GM03348 (cell line): ENCODE data around the gene RUSF1.
A peak's percentile ranks its signal among the peaks of the same experiment; 100 is the strongest.
"Not testable (repeated sequence)": the region's sequence is repeated elsewhere in the genome, so short reads cannot be mapped to it uniquely, and the experiment has no call there.

ENCODE experiments used
- DNase-seq: peaks from one replicate; pipeline ENCODE4 v3.0.0; 2012; ENCODE audit warnings: low spot score

Gene RUSF1

DNA sequence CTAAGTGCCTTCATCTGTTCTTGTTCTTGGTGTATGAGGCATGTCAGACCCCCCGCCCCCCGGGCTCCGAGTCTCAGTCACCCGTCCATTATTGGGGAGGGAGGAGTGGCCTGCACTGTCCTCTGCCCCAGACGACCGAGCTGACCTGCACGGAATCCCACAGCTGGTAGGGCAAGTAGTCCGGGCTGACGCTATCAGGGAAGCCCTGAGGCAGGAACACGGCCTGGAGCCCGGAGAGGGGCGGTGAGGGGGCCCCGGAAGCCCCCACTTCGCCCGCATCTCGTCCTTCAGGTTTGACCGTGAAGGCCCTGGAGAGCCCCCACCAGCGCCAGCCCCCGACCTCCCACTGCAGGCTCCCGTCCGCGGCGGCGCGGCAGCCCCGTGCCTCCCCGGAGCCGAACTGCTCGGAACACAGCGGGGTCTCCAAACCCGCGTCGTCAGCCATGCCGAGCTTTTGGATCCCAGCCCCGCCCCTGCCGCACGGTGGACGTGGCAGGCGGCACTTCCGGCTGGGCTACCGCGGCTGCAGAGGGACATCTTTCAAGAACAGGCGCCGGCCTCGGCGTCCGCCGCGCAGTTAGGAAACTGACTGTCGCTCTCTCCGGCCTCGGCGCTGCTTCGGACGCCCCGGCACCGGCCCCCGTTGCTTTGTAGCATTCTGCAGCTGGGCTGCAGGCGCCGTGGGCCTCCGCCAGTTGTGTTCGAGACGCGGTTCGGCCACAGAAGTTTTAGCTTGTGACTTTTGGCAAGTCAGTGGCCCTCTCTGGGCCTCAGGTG lies at the start of gene RUSF1:
Gene RUSF1 (minus strand): TSS at position 463 of the 777 bp plus-strand sequence. CDS start 18 bp downstream, at position 445.
- peak; percentile 94 for DNase-seq

DNA sequence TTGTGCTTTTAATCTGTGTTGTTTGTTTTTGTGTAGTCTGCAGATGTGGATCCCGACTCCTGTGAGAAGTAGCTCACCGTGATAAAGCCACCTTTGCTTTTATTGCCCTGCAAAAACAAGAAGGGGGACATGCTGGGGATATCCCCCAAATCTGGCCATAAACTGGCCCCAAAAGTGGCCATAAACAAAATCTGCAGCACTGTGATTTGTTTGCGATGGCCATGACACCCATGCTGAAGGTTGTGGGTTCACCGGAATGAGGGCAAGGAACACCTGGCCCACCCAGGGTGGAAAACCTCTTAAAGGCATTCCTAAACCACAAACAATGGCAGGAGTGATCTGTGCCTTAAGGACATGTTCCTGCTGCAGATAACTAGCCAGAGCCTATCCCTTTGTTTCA lies 34.6 kb upstream of the RUSF1 start:
- DNase-seq, result no peak

DNA sequence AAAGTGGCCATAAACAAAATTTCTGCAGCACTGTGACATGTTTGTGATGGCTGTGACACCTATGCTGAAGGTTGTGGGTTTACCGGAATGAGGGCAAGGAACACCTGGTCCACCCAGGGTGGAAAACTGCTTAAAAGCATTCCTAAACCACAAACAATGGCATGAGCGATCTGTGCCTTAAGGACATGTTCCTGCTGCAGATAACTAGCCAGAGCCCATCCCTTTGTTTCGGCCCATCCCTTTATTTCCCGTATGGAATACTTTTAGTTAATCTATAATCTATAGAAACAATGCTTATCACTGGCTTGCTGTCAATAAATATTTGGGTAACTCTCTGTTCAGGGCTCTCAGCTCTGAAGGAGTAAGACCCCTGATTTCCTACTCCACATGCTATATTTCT lies 31.6 kb upstream of the RUSF1 start:
- DNase-seq, result not testable (repeated sequence)

DNA sequence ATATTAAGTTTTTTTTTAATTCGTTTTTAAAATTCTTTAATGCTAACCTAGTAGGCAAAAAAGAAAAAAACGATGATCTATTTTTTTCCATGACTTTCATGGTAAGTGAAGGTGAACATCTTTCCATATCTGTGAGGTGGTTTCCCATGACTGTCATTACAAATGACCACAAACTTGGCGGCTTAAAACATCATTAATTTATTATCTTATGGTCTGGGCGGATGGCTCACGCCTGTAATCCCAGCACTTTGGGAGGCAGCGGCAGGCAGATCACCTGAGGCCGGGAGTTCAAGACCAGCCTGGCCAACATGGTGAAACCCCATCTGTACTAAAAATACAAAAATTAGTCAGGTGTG lies 30.0 kb upstream of the RUSF1 start:
- DNase-seq, result not testable (repeated sequence)

DNA sequence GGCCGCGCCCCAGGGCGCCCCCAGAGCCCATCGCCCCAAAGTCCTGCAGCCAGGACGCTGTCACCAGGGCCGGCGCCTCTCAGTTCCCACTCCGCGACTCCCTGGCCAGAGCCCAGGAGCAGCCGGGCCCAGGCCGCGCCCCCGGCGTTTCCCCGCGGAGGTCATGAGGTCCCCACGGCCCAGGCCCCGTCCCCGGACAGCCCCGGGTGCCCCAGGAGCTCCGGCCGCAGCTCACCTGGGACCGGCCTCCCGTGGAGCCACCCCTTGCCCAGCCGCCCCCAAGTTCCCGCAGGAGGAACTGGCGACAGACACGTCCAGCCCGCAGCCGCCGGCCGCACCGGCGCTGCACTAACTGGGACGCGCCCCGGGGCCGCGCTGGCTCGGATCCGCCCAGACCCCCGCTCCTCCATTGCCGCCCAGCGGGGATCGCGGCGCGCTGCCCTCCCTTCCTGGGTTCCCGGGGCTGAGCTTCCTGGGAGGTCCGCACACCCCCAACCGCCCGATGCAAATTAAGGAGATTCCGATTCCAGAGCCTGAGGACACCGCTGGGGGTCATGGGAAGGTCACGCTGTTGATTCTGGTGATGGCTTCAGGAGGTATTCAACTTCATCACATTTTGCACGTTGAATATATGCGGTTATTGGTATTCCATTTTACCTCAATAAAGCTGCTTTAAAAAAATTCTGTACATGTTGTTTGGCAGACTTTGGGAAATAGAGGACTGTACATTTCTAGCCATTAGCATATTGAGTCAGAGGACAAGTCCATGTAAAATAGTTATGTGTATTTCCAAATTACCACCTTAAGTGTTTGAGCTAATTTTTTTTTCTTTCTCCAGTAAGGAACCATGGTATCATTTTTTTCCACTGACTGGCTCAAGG lies 29.4 kb upstream of the RUSF1 start:
- no peak for DNase-seq

DNA sequence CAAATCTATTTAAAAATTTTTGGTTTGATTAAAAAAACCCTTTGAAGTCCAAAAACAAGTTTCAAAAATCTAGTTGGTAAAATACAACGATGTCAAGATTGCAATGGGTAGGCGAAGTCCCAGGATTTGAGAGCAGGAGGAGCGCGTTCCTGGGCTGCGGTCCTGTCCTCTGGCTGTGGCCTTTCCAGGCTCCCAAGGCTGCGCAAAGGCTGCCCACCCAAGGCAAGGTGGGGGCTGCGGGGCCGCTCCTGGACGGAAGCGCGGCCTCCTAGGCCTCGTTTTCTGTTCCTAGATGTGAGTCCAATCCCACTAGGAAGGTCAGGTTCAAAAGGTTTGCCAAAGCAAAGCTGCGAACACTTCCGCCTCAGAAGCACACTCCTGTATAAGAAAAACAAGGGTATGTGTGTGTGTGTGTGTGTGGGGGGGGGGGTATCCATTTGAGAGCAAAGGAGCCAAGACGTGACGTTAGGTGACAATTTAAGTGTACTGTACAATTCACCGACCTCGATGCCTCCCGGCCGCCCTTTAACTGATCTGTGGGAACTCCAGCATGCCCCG lies 28.7 kb upstream of the RUSF1 start:
- no peak for DNase-seq

DNA sequence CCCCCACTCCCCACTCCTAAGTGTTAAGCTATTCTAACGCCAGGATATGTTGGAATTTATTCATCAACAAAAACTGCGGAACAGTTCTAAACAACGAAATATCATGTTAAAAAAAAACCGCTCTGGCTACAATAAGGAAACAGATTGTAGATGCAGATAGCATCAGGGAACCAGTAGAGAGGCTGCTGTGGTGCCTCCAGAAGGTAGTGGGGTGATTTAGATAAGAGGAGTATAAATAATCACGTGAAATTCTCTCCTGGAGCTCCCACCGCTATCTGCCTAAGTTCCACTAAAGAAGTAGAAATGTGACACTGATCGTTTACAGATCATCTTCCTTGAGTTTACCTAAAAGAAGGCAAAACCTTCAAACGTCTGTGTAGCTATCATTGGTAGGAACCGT lies 27.5 kb upstream of the RUSF1 start:
- DNase-seq, result no peak

DNA sequence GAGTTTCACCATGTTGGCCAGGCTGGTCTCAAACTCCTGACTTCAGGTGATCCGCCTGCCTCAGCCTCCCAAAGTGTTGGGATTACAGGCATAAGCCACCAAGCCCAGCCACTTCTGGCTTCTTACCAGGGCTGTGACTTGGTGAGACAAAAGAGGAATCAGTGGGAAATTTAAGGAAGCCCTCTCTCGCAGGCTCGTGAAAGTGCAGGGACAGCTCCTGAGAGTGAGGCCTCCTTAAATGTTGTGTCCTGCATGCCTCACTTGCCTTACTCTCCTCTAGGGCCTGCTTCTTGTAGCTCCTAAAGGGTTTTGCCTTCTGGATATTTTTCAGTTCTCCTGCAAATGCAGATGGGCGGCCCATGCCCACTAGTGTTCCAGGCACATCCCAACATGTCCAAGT lies 24.7 kb upstream of the RUSF1 start:
- no peak for DNase-seq

DNA sequence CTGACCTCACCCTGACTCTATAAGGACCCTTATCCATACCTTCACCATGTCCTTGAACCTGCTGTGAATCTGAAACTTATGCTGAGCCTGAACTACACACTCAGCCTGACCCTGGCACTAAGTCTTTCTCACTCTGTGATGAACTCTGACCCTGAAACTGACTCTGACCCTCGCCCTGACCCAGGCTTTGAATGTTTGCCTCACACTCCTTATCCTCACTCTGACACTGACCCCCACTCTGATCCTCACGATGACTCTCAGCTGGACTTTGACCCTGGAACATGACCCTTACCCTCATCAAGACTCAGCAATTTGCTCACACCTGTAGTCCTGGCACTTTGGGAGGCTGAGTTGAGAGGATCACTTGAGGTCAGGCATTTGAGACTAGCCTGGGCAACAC lies 23.9 kb upstream of the RUSF1 start:
- no peak for DNase-seq

DNA sequence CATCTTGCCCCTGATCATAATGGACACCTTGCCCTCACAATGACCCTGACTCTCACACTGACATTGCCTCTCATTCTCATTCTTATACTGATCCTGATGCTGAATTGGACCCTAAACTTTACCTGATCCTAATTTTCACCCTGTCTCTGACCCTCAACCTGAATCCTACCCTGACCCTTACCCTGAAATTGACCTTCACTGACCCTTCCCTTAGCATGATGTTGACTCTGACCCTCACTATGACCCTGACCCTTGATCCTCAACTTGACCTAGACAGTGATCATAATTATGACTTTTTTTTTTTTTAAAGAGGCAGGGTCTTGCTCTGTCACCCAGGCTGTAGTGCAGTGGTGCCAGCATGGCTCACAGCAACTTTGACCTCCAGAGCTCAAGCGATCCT lies 22.9 kb upstream of the RUSF1 start:
- DNase-seq, result no peak

DNA sequence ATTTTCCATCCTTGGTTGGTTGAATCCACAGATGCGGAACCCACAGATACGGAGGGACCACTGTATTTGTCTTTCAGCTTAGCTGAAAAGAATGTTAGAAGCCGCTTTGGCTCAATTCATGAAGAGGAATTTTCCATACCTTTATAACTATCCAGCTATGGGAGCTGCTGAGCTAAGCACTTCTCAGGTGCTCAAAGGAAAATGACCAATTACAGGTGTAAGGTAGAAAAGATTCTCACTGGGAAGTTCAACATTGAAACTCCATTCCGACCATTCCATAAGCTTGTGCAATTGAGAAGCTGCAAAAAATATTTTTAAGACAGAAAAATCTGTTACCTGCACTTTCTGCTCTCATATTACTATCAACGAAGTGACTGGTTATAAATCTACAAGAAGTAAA lies 22.2 kb upstream of the RUSF1 start:
- DNase-seq, result no peak

DNA sequence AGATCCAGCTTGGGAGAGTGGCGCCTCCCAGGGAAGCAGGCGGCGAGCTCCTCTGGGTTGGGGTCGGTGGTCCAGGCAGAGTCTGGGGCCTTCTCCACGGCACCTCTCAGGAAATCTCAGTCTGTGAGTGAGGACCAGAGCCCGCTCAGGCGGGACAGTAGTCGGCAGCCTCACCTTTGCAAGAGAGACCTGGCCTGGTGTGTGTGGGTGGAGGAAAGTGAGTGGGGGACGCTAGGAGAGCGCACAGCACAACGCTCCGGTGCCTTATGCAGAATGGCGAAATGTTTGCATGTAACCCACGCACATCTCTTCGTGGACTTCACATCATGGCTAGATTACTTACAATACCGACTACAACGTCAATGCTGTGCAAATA lies 21.7 kb upstream of the RUSF1 start:
- no peak for DNase-seq

DNA sequence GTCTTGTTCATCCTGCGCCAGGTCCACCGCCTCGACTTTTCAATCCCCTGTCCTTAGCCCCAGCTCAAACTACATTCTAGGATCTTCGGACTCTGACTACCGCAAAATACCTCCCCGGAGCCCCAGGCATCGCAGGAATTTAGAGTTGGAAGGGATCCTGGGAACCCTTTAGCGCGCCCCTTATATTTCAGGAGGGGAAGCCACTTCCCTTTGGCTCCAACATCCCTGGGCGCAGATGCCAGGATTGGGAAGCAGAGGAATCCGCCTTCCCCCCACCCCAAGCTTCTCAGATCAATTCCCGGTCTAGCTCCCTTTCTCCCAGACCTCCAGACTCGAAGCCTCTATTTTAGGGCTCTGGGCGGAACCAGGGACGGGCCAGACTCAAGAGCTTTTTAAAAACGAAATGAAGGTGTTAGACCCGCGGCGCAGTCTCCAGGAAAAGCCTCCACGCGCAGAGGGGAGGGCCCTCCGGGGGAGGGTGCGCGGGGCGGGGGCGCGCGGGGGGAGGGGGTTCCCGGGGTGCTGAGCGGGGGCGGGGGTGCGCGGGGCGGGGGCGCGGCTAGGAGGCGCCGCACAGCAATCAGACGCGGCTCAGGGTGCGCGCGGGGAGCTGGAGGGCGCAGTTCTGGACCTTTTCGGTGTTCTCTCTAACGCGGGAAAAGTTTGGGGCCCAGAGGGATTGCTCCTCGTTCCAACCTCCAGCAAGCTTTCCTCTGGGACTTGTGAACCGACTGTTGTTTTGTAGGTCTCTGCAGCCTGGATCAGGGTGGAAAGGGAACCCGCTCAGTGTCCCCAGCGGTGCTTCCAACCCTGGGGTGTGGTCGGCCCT lies 21.1 kb upstream of the RUSF1 start:
- peak; percentile 49 for DNase-seq

DNA sequence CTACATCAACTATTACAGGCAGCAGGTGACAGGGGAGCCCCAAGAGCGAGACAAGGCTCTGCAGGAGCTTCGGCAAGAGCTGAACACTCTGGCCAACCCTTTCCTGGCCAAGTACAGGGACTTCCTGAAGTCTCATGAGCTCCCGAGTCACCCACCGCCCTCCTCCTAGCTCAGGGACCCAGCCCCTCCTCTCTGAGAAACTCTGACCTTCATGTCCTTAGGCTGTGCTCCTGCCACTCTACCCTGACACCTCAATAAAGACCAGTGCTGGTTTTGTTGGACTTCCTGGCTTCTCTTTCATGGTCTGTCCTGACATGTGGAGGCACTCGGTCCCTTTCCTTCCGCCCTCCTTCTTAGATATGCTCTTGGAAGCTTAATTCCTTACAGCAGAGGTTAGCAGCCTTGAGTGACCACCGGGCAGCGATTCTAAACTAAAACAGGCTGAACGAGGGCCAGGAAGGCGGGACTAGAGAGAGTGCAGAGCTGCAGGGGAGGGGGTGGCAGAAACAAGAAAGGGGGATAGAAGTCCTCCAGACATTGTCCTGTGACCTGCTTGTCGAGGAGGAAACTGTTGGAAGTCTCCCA lies 20.4 kb upstream of the RUSF1 start:
- no peak for DNase-seq

DNA sequence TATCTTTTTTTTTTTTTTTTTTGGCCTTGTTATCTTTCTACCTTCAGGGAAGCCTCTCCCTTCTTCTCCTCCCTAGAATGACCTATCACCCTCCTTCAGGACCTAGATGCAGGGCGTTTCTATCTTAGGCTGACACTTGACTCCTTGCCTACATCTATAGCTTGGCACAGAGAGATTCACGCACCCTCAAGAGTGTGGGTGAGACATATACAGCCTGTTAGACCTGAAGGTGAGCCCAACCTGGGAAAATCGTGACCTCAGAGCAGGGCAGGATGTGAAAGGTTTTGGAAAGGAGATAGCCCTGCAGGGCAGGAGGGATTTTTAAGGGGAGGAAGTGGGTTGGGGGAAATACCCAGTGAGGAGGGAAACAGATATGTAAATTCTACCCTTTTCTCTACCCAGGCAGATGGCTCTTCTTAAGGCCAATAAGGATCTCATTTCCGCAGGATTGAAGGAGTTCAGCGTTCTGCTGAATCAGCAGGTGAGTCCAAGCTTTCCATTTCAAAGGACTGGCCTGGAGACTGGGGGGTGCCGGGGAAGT lies 19.6 kb upstream of the RUSF1 start, which contains the start of gene AHSP:
Gene AHSP (plus strand): TSS at position 167 of the 541 bp plus-strand sequence. CDS start 240 bp downstream, at position 407.
- no peak for DNase-seq

DNA sequence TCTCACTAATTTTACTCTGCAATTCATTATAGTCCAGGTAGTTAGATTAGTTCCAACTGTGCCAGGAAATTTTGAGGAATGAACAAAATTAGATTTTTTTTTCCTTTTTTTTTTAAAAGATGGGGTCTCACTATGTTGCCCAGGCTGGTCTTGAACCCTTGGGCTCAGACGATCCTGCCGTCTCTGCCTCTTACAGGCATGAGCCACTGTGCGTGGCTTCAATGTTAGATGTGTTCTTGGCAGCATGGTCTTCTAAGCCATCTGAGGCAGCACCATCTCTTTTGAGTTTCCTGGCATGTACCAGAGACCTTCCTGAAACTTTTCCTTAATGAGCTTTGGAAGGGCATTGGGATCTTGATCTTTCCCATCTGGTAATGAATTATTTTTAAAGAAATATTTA lies 16.9 kb upstream of the RUSF1 start:
- DNase-seq, result no peak

DNA sequence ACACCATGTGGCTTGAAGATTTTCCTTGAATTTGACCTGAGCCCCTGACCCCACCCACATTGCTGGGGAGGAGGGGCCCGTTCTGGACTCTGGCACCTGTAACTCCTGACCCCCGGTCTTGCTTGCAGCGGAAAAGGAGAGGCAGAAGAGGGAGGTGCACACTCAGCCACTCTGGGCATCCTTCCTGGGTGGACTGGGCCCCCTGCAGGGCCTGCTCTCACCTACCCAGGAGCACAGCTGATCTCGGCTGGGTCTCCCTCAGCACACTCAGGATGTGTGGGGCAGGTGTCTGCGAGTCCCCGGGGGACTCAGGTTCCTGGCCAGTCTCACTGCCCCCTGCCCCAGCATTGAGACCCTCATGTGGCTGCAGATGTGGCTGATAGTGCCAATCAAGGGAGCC lies 15.6 kb upstream of the RUSF1 start:
- not testable (repeated sequence) for DNase-seq

DNA sequence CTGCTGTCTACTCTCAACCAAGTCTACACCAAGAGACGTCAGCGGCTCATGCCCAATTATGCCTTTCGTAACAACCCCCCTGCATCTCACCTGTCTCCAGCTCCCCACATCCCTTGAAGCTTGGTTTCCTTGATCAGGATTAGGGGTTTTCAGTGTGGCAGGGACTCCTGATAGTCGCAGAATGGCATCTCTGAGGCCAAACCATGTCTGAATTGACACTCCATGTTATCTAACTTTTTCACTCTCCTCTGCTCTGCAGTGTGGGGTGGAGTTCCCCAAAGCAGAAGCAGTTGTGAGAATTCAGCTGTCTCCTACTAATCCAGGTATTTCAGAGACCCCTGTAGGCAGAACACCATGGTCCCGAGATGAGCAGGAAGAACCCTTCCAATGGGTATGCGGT lies 13.9 kb upstream of the RUSF1 start:
- no peak for DNase-seq

DNA sequence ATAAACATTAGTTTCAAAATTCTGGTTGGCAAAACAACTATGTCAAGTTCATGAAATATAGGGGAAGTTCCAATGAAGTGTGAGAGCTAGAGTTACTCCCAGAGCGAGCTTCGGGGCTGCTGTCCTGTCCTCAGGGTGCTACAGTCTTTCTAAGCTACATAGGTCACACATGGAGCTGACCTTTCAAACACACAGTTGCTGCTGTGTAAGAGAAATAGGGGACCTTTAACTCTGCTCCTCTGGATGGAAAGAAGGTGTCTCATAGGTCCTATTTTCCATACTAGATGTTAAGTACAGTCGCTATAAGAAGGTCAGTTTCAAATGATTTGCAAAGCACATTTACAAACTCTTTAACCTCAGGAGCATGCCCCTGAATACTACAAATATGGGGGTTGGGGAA lies 13.2 kb upstream of the RUSF1 start:
- no peak for DNase-seq

DNA sequence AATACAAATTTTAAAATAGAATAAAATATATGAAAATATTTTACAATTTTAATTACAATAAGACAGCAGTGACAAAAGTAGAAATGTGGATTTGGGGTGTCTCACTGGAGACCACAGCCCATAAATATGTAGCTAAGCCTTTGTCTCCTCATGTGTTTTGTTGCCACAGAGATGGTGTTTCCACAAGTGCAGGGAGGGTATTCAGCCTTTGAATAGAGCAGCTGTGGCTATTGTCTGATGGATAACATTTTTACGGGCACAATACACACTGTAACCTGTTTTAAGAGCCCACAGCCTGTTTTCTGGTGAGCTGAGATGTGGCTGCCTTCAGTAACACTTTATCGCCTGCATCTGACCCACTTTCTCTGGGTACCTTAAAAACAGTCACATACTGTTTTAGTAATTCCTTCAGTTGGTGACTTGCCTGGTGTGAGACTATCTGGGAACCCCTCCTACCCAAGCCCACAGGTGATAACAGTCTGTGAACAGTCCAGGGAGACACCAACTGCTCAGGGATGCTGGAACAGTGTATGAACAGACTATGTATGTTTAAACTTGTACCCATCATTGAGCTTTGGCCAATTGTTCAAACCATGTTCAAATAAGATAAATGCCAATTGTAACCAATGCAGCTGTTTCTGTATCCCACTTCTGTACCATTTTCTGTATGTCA lies 11.7 kb upstream of the RUSF1 start:
- no peak for DNase-seq
